ENCODE results near the gene PIGB.

DNA sequence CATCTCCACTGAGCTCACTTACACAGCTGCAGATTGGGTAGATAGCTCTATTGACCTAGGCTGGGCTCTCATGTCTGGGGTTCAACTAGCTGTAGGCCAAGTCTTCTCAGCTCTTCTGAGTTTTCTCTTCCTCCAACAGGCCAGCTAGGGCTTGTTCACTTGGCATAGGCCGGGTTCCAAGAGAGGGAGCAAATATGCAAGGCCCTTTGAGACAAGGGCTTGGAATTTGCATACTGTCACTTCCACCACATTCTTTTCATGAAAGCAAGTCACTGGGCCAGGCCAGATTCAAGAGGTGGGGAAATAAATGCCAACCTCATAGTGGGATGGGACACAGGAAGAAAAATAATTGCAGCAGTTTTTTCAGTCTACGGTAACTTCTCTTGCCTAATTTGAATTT lies 25.2 kb downstream of the PIGB start:
- no peak for TF ChIP-seq ZNF274 (IDR thresholded peaks at IDR 0.05; ENCODE audit: low read depth, low read length)
- TF ChIP-seq YY1 (IDR thresholded peaks at IDR 0.05; ENCODE audit: insufficient read depth, insufficient read length), result no peak
- TF ChIP-seq SUZ12 (IDR thresholded peaks at IDR 0.05; ENCODE audit: extremely low read depth, insufficient read depth, insufficient read length), result no peak

Data from NT2/D1 (cell line).